Memory B cell (primary cell): Measurements from ENCODE around the gene LARP4B.

Experiments used
- ATAC-seq: fragments of 150-1000 bp; cut with Tn5 transposase; 2 replicates; pipeline ENCODE4 v1.10.0; 2021; ENCODE audit warnings: low read depth, mild to moderate bottlenecking, moderate library complexity
- DNase-seq, 2 donors: peaks; one replicate each; pipeline ENCODE4 v3.0.0; 2022; ENCODE audit warnings: low spot score in 2 of 2
- H3K27ac Mint-ChIP-seq: one replicate; pipeline ENCODE4 v1.8.0; 2022; ENCODE audit warnings: mild to moderate bottlenecking, moderate library complexity, mixed read lengths
- H3K27me3 Mint-ChIP-seq: one replicate; pipeline ENCODE4 v1.8.0; 2022; ENCODE audit warnings: mixed read lengths
- H3K36me3 Mint-ChIP-seq: one replicate; pipeline ENCODE4 v1.8.0; 2022; ENCODE audit warnings: mild to moderate bottlenecking, mixed read lengths
- H3K4me1 Mint-ChIP-seq: one replicate; pipeline ENCODE4 v1.8.0; 2022; ENCODE audit warnings: mixed read lengths
- H3K4me3 Mint-ChIP-seq: one replicate; pipeline ENCODE4 v1.8.0; 2022; ENCODE audit warnings: mild to moderate bottlenecking, moderate library complexity, mixed read lengths
- H3K9me3 Mint-ChIP-seq: one replicate; pipeline ENCODE4 v1.8.0; 2022; ENCODE audit warnings: mixed read lengths

LARP4B gene

GRCh38 chr10:761376-761775 is 170.1 kb downstream of the LARP4B start:
- Mint-ChIP-seq H3K4me1 (peaks cover 4% of the 10 kb centered on the region), H3K36me3 (peaks cover 16% of the 10 kb centered on the region), H3K4me3 (no peak overlapping the region), H3K27me3 (peaks cover 8% of the 10 kb centered on the region), H3K9me3 (peaks cover 29% of the 10 kb centered on the region), H3K27ac (no peak overlapping the region)
- ATAC-seq (no peak), DNase-seq (no peak)

GRCh38 chr10:760622-761021 is 170.9 kb downstream of the LARP4B start:
- H3K36me3 Mint-ChIP-seq: peaks cover 16% of the 10 kb centered on the region
- H3K4me3 Mint-ChIP-seq: no peak overlapping the region
- peaks cover 4% of the 10 kb centered on the region for H3K4me1 Mint-ChIP-seq
- H3K27me3 Mint-ChIP-seq: peaks cover 8% of the 10 kb centered on the region
- DNase-seq: no peak
- peaks cover 29% of the 10 kb centered on the region for H3K9me3 Mint-ChIP-seq
- no peak for ATAC-seq
- H3K27ac Mint-ChIP-seq: no peak overlapping the region

- H3K36me3 Mint-ChIP-seq: peaks cover 16% of the 10 kb centered on the region
- no peak overlapping the region for H3K4me3 Mint-ChIP-seq
- ATAC-seq (no peak), DNase-seq (no peak)
- no peak overlapping the region for H3K27ac Mint-ChIP-seq
- H3K27me3 Mint-ChIP-seq: peaks cover 12% of the 10 kb centered on the region
- peaks cover 32% of the 10 kb centered on the region for H3K9me3 Mint-ChIP-seq
- H3K4me1 Mint-ChIP-seq: peaks cover 4% of the 10 kb centered on the region
These were observed 171.5 kb downstream of the LARP4B start for GRCh38 chr10:759898-760477.
